ENCODE data around the gene IFIT1. TPM values are rescaled to one million over a fixed set of nuclear protein-coding genes. Genes with fewer than 3 reads are reported as not detected.

IFIT1 gene
- total and polyA plus RNA-seq, 2 experiments from 2014 or later, result 1.5 to 3.9 TPM

GRCh38 chr10:89414146-89414878, 21.9 kb downstream of the IFIT1 start, which contains the start of gene IFIT5 (continued):
- TF ChIP-seq ZNF462 (CRISPR knock-in tag; IDR thresholded peaks at IDR 0.05) (no peak), ZNF114 (CRISPR knock-in tag; IDR thresholded peaks at IDR 0.05) (no peak), EZH2 (IDR thresholded peaks at IDR 0.05; ENCODE audit: low read depth, unreplicated experiment) (no peak), NANOG (IDR thresholded peaks at IDR 0.05; ENCODE audit: borderline replicate concordance) (no peak), EZH2phosphoT487 (IDR thresholded peaks at IDR 0.05; ENCODE audit: unreplicated experiment) (no peak)

- no peaks in the 10 kb centered on the region for H4K20me1 ChIP-seq (replicated peaks; ENCODE audit: insufficient read depth)
- Mint-ChIP-seq H3K4me3 (peak overlapping the region; percentile 91), H3K27me3 (ENCODE audit: insufficient read depth, low read depth, poor library complexity) (peaks cover 27% of the 10 kb centered on the region), H3K9me3 (peaks cover 10% of the 10 kb centered on the region), H3K27ac (no peak overlapping the region), H3K36me3 (ENCODE audit: low read depth) (peaks cover 11% of the 10 kb centered on the region), H3K4me1 (peaks cover 17% of the 10 kb centered on the region)
- H3F3A ChIP-seq (replicated peaks; ENCODE audit: low read depth), result 0 out of 2 replicates have a peak, but pooled peaks cover 3% of the 10 kb centered on the region
- H2AFZ ChIP-seq, result peak overlapping the region; percentile 97
- peak overlapping the region; percentile 83 for H3K4me2 ChIP-seq
- no peaks in the 10 kb centered on the region for H3K79me2 ChIP-seq (replicated peaks; ENCODE audit: insufficient read depth)
- no peaks in the 10 kb centered on the region for H3K36me3 ChIP-seq (ENCODE audit: insufficient read depth)
- ATAC-seq, result peak; percentile 75
- DNase-seq (ENCODE audit: low spot score), result peak; percentile 60
- no peak for TF ChIP-seq EZH2phosphoT487 (IDR thresholded peaks at IDR 0.05; ENCODE audit: unreplicated experiment)
- TF ChIP-seq REST (IDR thresholded peaks at IDR 0.05; ENCODE audit: unreplicated experiment), result peak; percentile 31
- peak overlapping the region; percentile 70 for H3K4me3 ChIP-seq
- H3K4me1 ChIP-seq (ENCODE audit: insufficient read depth), result peaks cover 12% of the 10 kb centered on the region
- H3K27me3 ChIP-seq (ENCODE audit: insufficient read depth), result peaks cover 33% of the 10 kb centered on the region
- H3K27ac ChIP-seq (ENCODE audit: low read depth), result no peak overlapping the region
- no peaks in the 10 kb centered on the region for H3K9me2 ChIP-seq (ENCODE audit: insufficient read depth)
These were observed 22.7 kb downstream of the IFIT1 start for GRCh38 chr10:89414879-89415821.
